H1 (cell line): ENCODE measurements around the gene NDUFB2. TPM values are rescaled to one million over a fixed set of nuclear protein-coding genes. Genes with fewer than 3 reads are reported as not detected.
"Not testable (repeated sequence)": the region's sequence is repeated elsewhere in the genome, so short reads cannot be mapped to it uniquely, and the experiment has no call there.

Experiments
- CTCF ChIA-PET: fragments of 300-600 bp; sonication (Branson Sonifier 250); formaldehyde crosslinking; loops from one replicate; lab custom pipeline; 2021; ENCODE audit not compliant: partially characterized antibody; lab: Charles Lee
- POLR2A ChIA-PET: fragments of 300-600 bp; sonication (Branson Sonifier 250); formaldehyde crosslinking; loops from one replicate; lab custom pipeline; 2021; ENCODE audit warnings: inconsistent platforms; ENCODE audit not compliant: partially characterized antibody; lab: Charles Lee
- DNase-seq, 2 experiments: peaks; one replicate each; pipeline versions ENCODE4 v3.0.0 to v3.0.0-alpha.2; 2010 to 2022; ENCODE audit warnings: low spot score in 2 of 2, low read depth in 1 of 2, mixed read lengths in 1 of 2
- FAIRE-seq: peaks from 2 replicates; lab custom pipeline; 2011; peaks lifted over from hg19 to GRCh38; lab: Jason Lieb, UNC
- H2AFZ ChIP-seq: 2 replicates; pipeline ENCODE4 v1.8.1; 2012; ENCODE audit warnings: low read length, inconsistent platforms
- H2AK5ac ChIP-seq: 2 replicates; pipeline ENCODE4 v1.6.1; 2013; ENCODE audit warnings: low read depth, low read length
- H2BK120ac ChIP-seq: replicated peaks from 2 replicates; pipeline ENCODE3; 2013; ENCODE audit warnings: low read depth, low read length, inconsistent platforms
- H2BK12ac ChIP-seq: 2 replicates; pipeline ENCODE4 v1.6.1; 2013; ENCODE audit warnings: low read depth, low read length
- H2BK15ac ChIP-seq: 2 replicates; pipeline ENCODE4 v1.6.1; 2013; ENCODE audit warnings: low read length
- H2BK20ac ChIP-seq: 2 replicates; pipeline ENCODE4 v1.6.1; 2013; ENCODE audit warnings: low read length
- H2BK5ac ChIP-seq: 2 replicates; pipeline ENCODE4 v1.6.1; 2013; ENCODE audit warnings: low read depth, low read length
- H3K14ac ChIP-seq: 2 replicates; pipeline ENCODE4 v1.6.1; 2013; ENCODE audit warnings: inconsistent platforms; ENCODE audit not compliant: insufficient read length
- H3K18ac ChIP-seq: 2 replicates; pipeline ENCODE4 v1.6.1; 2013; ENCODE audit warnings: low read length; ENCODE audit errors: extremely low read depth
- H3K23ac ChIP-seq: 2 replicates; pipeline ENCODE4 v1.6.1; 2013; ENCODE audit warnings: inconsistent platforms; ENCODE audit not compliant: insufficient read length
- H3K23me2 ChIP-seq: 2 replicates; pipeline ENCODE4 v1.6.1; 2013; ENCODE audit warnings: low read depth, low read length
- H3K27ac ChIP-seq: 2 replicates; pipeline ENCODE4 v1.6.1; 2011; ENCODE audit warnings: low read depth, low read length, inconsistent platforms
- H3K27me3 ChIP-seq, 4 experiments: replicated peaks in 1 of 4; 1 replicate in 1 of 4; 2 replicates in 3 of 4; pipeline versions ENCODE4 v1.6.1 to v1.8.1; 2011 to 2013; ENCODE audit warnings: low read length in 3 of 4, mild to moderate bottlenecking in 3 of 4, inconsistent platforms in 2 of 4, mixed read lengths in 2 of 4, moderate library complexity in 1 of 4; ENCODE audit not compliant: control insufficient read depth in 3 of 4, insufficient read depth in 3 of 4; ENCODE audit errors: extremely low read depth in 1 of 4
- H3K36me3 ChIP-seq, 4 experiments: 2 replicates each; pipeline versions ENCODE4 v1.6.1 to v1.8.1; 2011 to 2013; ENCODE audit warnings: mild to moderate bottlenecking in 4 of 4, low read length in 3 of 4, moderate library complexity in 2 of 4, control low read depth in 1 of 4, inconsistent platforms in 1 of 4; ENCODE audit not compliant: insufficient read depth in 4 of 4, control insufficient read depth in 2 of 4
- H3K4ac ChIP-seq: replicated peaks from 2 replicates; pipeline ENCODE3; 2013; ENCODE audit warnings: low read length, low read depth, mixed read lengths, inconsistent platforms; ENCODE audit not compliant: insufficient read length
- H3K4me1 ChIP-seq, 4 experiments: replicated peaks in 1 of 4; 1 replicate in 1 of 4; 2 replicates in 3 of 4; pipeline versions ENCODE4 v1.6.1 to v1.8.1; 2011 to 2013; ENCODE audit warnings: low read length in 3 of 4, inconsistent platforms in 2 of 4, mixed read lengths in 1 of 4; ENCODE audit not compliant: insufficient read depth in 4 of 4, control insufficient read depth in 3 of 4
- H3K4me2 ChIP-seq, 2 experiments: 2 replicates each; pipeline versions ENCODE4 v1.6.1 to v1.8.1; 2011 to 2013; ENCODE audit warnings: low read depth in 2 of 2, low read length in 2 of 2, control low read depth in 1 of 2, inconsistent platforms in 1 of 2, mild to moderate bottlenecking in 1 of 2; ENCODE audit not compliant: insufficient read depth in 1 of 2
- H3K4me3 ChIP-seq, 4 experiments: fragments of 200-600, 300-600 bp in 1 of 4; sonication (generic), shearing (Covaris generic), sonication (Bioruptor Twin) in 1 of 4; 2 replicates each; pipeline versions ENCODE4 v1.5.1 to v1.8.1; 2011 to 2016; ENCODE audit warnings: low read length in 4 of 4, low read depth in 3 of 4, control low read depth in 2 of 4, inconsistent platforms in 2 of 4, mild to moderate bottlenecking in 2 of 4, mixed read lengths in 1 of 4, moderate library complexity in 1 of 4; ENCODE audit not compliant: insufficient read depth in 2 of 4; ENCODE audit errors: extremely low read depth in 1 of 4
- H3K56ac ChIP-seq: replicated peaks from 2 replicates; pipeline ENCODE3; 2013; ENCODE audit warnings: low read depth, mild to moderate bottlenecking, mixed read lengths, low read length, inconsistent platforms; ENCODE audit not compliant: insufficient read length
- H3K79me1 ChIP-seq: 2 replicates; pipeline ENCODE4 v1.6.1; 2013; ENCODE audit warnings: low read depth, low read length, control low read depth
- H3K79me2 ChIP-seq, 2 experiments: 2 replicates each; pipeline versions ENCODE4 v1.6.1 to v1.8.1; 2012 to 2013; ENCODE audit warnings: low read length in 2 of 2, mild to moderate bottlenecking in 2 of 2, inconsistent platforms in 1 of 2; ENCODE audit not compliant: insufficient read depth in 2 of 2, control insufficient read depth in 1 of 2
- H3K9ac ChIP-seq, 4 experiments: replicated peaks in 1 of 4; 1 replicate in 1 of 4; 2 replicates in 3 of 4; pipeline versions ENCODE4 v1.6.1 to v1.8.1; 2011 to 2013; ENCODE audit warnings: low read depth in 3 of 4, low read length in 3 of 4, control low read depth in 2 of 4, mild to moderate bottlenecking in 2 of 4, moderate library complexity in 2 of 4, inconsistent platforms in 1 of 4; ENCODE audit errors: extremely low read depth in 1 of 4
- H3K9me3 ChIP-seq, 2 experiments: 2 replicates each; pipeline versions ENCODE4 v1.6.1 to v1.8.1; 2012 to 2013; ENCODE audit warnings: mild to moderate bottlenecking in 2 of 2, moderate library complexity in 2 of 2, control low read depth in 1 of 2, inconsistent platforms in 1 of 2, low read depth in 1 of 2, low read length in 1 of 2, mixed read lengths in 1 of 2; ENCODE audit not compliant: insufficient read depth in 2 of 2
- H4K20me1 ChIP-seq, 2 experiments: replicated peaks in 1 of 2; 2 replicates each; pipeline versions ENCODE3 to v1.8.1; 2011 to 2013; ENCODE audit warnings: inconsistent platforms in 2 of 2, low read length in 2 of 2, mild to moderate bottlenecking in 1 of 2; ENCODE audit not compliant: insufficient read depth in 2 of 2, control insufficient read depth in 1 of 2
- H4K5ac ChIP-seq: 2 replicates; pipeline ENCODE4 v1.6.1; 2013; ENCODE audit warnings: low read length, low read depth, mixed read lengths, inconsistent platforms; ENCODE audit not compliant: insufficient read length
- H4K8ac ChIP-seq: 2 replicates; pipeline ENCODE4 v1.8.0; 2013; ENCODE audit warnings: mild to moderate bottlenecking, moderate library complexity, low read length, inconsistent platforms; ENCODE audit not compliant: insufficient read depth; ENCODE audit errors: extremely low read depth
- H4K91ac ChIP-seq: replicated peaks from 2 replicates; pipeline ENCODE3; 2013; ENCODE audit warnings: low read length, mixed read lengths, inconsistent platforms; ENCODE audit not compliant: insufficient read length
- WGBS, 2 experiments: shearing (Covaris generic) in 1 of 2; methylation state at CpG; one replicate each; pipeline versions ENCODE4 v1.1.6 to v1.1.7; 2013 to 2015; ENCODE audit warnings: low lambda C conversion rate in 2 of 2, mixed read lengths in 2 of 2, inconsistent platforms in 1 of 2, low coverage in 1 of 2, missing lambda C conversion rate in 1 of 2; ENCODE audit not compliant: insufficient replicate concordance in 2 of 2, insufficient coverage in 1 of 2, insufficient read length in 1 of 2; ENCODE audit errors: extremely low coverage in 1 of 2, missing lambda C conversion rate in 1 of 2; 5-methylcytosine and 5-hydroxymethylcytosine counted together
- polyA plus RNA-seq, 7 experiments: library from polyadenylated mRNA; depleted of rRNA in 3 of 7; stranded (reverse) in 5 of 7; unstranded in 2 of 7; fragments of >200 nt in 5 of 7; fragments of 200-250 nt in 2 of 7; gene quantifications; 1 replicate in 5 of 7; 2 replicates in 1 of 7; 4 replicates in 1 of 7; pipeline versions ENCODE4 v1.2.1 to v1.2.3, GENCODE V29; 2011 to 2013; ENCODE audit warnings: missing spikeins in 2 of 7, mixed read lengths in 2 of 7
- total RNA-seq: library from RNA; stranded (reverse); fragmentation: NEBNext Ultra II Directional; extraction: Animal tissue kit (Norgen Biotek cat#: 25700); gene quantifications from 2 replicates; pipeline ENCODE4 v1.2.1, GENCODE V29; 2021

The NDUFB2 gene
- total and polyA plus RNA-seq, 2 of the 8 experiments (the other 6 are each of a cell fraction or from before 2014, with no cell fraction given): 168 to 881 TPM

- H2BK120ac ChIP-seq, H3K27ac ChIP-seq, H3K23ac ChIP-seq, DNase-seq, H3K56ac ChIP-seq, POLR2A ChIA-PET, H2AFZ ChIP-seq, H3K4me3 ChIP-seq, H3K18ac ChIP-seq, H2AK5ac ChIP-seq, H3K14ac ChIP-seq, H4K20me1 ChIP-seq, H2BK5ac ChIP-seq, H3K36me3 ChIP-seq, H3K23me2 ChIP-seq, H2BK20ac ChIP-seq, H3K4me2 ChIP-seq, H3K9ac ChIP-seq, H3K27me3 ChIP-seq, H4K8ac ChIP-seq, H4K91ac ChIP-seq, H3K9me3 ChIP-seq, H2BK12ac ChIP-seq, H2BK15ac ChIP-seq, FAIRE-seq, H3K4ac ChIP-seq, H3K79me1 ChIP-seq, H3K79me2 ChIP-seq, CTCF ChIA-PET, H3K4me1 ChIP-seq, H4K5ac ChIP-seq: not testable (repeated sequence)
- 56% methylated on average over 1 of the region's 2 CpGs; no CpG with 5 or more reads in 1 of the 2 experiments for WGBS, 2 experiments
These were observed 33.6 kb upstream of the NDUFB2 start for GRCh38 chr7:140662938-140663337.
